Stimulated activated memory B cell treated with anti-CD40 and anti-IgM and Interleukin-4, amounts not matched to agents 10 μg/mL and 1 μg/mL and 100 μg/mL, for 72 hours (primary cell): ENCODE data around the gene CACNA1D.
A peak's percentile ranks its signal among the peaks of the same experiment; 100 is the strongest.

Experiments used
- ATAC-seq: fragments of 150-1000 bp; cut with Tn5 transposase; 2 replicates; pipeline ENCODE4 v1.10.0; 2021
- H3K27ac Mint-ChIP-seq: one replicate; pipeline ENCODE4 v1.8.0; 2022; ENCODE audit warnings: mild to moderate bottlenecking, mixed read lengths
- H3K27me3 Mint-ChIP-seq: one replicate; pipeline ENCODE4 v1.8.0; 2022; ENCODE audit warnings: mixed read lengths
- H3K36me3 Mint-ChIP-seq: one replicate; pipeline ENCODE4 v1.8.0; 2022; ENCODE audit warnings: mixed read lengths
- H3K4me1 Mint-ChIP-seq: one replicate; pipeline ENCODE4 v1.8.0; 2022; ENCODE audit warnings: mixed read lengths
- H3K4me3 Mint-ChIP-seq: one replicate; pipeline ENCODE4 v1.8.0; 2022; ENCODE audit warnings: mild to moderate bottlenecking, moderate library complexity, mixed read lengths
- H3K9me3 Mint-ChIP-seq: one replicate; pipeline ENCODE4 v1.8.0; 2022; ENCODE audit warnings: mixed read lengths

The CACNA1D gene

DNA sequence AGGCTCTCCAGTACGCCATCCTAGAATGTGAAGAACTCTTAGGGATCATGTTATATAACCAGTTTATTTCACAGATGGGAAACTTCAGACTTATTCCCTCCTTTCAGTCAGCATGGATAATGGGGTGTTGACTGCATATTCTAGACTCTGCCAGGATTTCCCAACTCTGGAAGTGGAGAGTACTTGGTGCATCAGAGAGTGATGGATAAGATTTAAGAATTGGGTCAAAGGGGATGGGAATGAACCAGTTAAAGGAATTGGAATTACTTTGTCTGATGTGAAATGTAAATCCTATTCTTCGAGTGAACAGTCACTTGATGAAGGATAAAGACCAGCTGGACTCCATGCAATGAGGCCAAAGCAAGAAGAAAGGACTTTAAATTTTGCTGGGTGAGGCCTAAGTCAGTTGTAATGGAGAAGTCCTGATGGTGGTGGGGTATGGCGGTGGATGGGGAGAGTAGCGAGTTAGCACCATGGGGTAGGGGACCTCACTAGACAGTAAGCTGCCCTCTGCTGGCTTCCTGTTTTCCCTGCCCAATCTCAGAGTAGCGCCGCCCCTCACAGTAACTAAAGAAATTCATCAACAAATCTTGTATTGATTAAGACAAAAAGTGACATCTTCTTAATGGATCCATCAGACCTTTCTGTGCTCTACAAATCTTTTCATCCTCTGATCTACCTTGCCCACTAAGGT lies 7.3 kb upstream of the CACNA1D start:
- Mint-ChIP-seq H3K36me3 (no peaks in the 10 kb centered on the region), H3K27me3 (peaks cover 23% of the 10 kb centered on the region), H3K4me3 (no peak overlapping the region), H3K4me1 (no peaks in the 10 kb centered on the region), H3K27ac (no peak overlapping the region), H3K9me3 (no peaks in the 10 kb centered on the region)
- ATAC-seq: no peak

GRCh38 chr3:53489386-53489785 lies 5.0 kb upstream of the CACNA1D start:
- no peaks in the 10 kb centered on the region for H3K4me1 Mint-ChIP-seq
- no peaks in the 10 kb centered on the region for H3K36me3 Mint-ChIP-seq
- no peak for ATAC-seq
- H3K27ac Mint-ChIP-seq: no peak overlapping the region
- no peak overlapping the region for H3K4me3 Mint-ChIP-seq
- peaks cover 32% of the 10 kb centered on the region for H3K27me3 Mint-ChIP-seq
- H3K9me3 Mint-ChIP-seq: no peaks in the 10 kb centered on the region

DNA sequence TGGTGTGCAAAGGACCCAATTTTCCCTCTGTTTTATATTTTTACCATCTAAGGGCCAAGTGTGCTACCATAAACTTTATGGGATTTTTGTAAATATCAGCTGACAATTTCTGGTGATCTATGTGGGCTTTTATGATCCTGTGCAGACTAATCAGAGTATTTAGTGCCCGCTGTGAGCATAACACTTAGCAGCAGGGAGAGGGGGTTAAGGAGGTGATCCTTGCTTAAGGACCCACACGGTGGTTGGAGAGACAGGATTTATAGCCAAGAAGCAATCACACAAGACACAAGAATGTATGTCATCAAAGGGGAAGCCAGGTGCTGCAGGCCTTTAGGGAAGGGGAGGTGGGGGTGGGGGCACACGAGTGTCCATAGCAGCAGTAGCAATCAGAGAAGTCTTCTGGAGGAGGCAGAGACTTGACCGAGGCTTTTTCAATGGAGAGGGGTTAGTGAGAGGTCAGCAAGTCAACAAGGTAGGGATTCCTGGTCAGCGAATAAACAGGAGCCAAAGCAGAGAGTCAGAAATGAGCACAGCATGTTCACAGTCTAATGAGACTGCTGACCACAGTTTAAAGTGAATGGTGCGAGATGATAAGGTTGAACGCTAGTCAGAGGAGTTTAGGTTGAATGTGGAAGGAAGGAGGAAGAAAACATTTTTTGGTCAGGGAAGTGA lies 4.5 kb upstream of the CACNA1D start:
- H3K27me3 Mint-ChIP-seq: peaks cover 33% of the 10 kb centered on the region
- H3K9me3 Mint-ChIP-seq: no peaks in the 10 kb centered on the region
- H3K36me3 Mint-ChIP-seq: no peaks in the 10 kb centered on the region
- H3K4me1 Mint-ChIP-seq: peaks cover under 1% of the 10 kb centered on the region
- ATAC-seq: no peak
- no peak overlapping the region for H3K27ac Mint-ChIP-seq
- H3K4me3 Mint-ChIP-seq: no peak overlapping the region

- H3K4me1 Mint-ChIP-seq: peaks cover 6% of the 10 kb centered on the region
- H3K27ac Mint-ChIP-seq: no peak overlapping the region
- H3K9me3 Mint-ChIP-seq: no peaks in the 10 kb centered on the region
- no peak for ATAC-seq
- H3K4me3 Mint-ChIP-seq: no peak overlapping the region
- peaks cover 38% of the 10 kb centered on the region for H3K27me3 Mint-ChIP-seq
- H3K36me3 Mint-ChIP-seq: no peaks in the 10 kb centered on the region
Measured at GRCh38 chr3:53490459-53490968, 3.9 kb upstream of the CACNA1D start.

- H3K9me3 Mint-ChIP-seq: no peaks in the 10 kb centered on the region
- H3K27ac Mint-ChIP-seq: no peak overlapping the region
- peaks cover 14% of the 10 kb centered on the region for H3K4me1 Mint-ChIP-seq
- H3K4me3 Mint-ChIP-seq: no peak overlapping the region
- no peaks in the 10 kb centered on the region for H3K36me3 Mint-ChIP-seq
- no peak for ATAC-seq
- H3K27me3 Mint-ChIP-seq: peaks cover 46% of the 10 kb centered on the region
Measured at GRCh38 chr3:53491276-53491675, 3.1 kb upstream of the CACNA1D start.

- Mint-ChIP-seq H3K27ac (no peak overlapping the region), H3K4me3 (peak overlapping the region; percentile 27), H3K27me3 (peaks cover 65% of the 10 kb centered on the region), H3K36me3 (no peaks in the 10 kb centered on the region), H3K4me1 (peaks cover 25% of the 10 kb centered on the region), H3K9me3 (no peaks in the 10 kb centered on the region)
- ATAC-seq: no peak
Measured at GRCh38 chr3:53493595-53493962, 832 bp upstream of the CACNA1D start.

DNA sequence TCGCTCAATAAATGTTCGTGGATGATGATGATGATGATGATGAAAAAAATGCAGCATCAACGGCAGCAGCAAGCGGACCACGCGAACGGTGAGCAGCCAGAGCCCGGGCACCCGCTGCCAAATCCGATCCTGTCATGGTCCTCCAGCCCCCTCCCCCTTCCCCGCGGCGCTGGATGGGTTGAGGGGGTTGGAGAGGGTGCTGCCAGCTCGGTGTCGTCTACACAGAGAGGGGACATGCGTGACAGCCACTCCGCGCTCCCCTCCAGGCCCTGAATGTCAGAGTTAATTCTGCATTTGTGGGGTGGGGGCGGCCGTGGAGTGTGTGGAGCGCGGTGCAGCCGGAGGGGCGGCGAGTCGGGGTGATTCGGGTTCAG lies 722 bp downstream of the CACNA1D start:
- H3K4me3 Mint-ChIP-seq: peak overlapping the region; percentile 74
- H3K27ac Mint-ChIP-seq: no peak overlapping the region

DNA sequence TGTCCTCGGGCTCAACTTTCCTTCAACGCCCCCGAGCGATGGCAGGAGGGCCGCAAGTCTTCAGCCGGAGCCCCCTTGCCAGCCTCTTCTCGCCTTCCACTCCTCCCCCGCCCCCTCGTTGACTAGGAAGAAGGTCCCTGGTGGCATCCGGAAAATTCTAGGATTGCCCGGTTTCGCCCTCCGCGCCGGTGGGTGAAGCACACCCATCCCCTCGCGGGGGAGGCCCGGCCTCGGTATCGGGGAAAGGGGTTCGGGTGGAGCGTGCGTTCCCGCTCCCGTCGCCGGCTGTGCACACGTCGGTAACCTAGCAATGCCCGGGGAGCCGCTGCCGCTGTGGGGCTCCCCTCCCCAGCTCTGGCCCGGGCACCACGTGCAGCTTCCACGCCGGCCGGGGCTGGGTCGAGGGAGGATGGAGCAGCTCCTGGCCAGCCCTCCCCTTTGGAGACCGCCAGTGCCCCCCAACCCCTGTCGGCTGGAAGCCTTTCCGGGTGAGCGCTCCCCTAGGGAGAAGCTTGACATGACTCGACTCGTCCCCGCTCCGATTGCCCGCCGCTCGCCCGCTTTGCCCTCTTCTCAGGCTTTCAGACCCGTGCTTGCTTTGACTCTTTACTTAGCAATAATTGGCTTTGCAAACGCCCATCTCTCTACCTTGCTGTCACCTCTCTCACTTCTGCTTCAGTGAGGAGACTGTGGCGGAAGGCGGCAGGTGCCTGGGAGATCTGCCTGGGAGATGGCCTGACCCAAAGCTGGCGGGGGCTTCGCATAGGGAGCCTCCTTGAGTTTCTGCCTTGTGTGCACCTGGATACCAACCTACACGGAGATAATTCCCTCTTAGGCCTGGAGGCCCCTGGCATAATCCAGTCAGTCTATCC lies 1.3 kb downstream of the CACNA1D start:
- peak overlapping the region; percentile 74 for H3K4me3 Mint-ChIP-seq
- peak; percentile 53 for ATAC-seq
- H3K4me1 Mint-ChIP-seq: peaks cover 25% of the 10 kb centered on the region
- no peak overlapping the region for H3K27ac Mint-ChIP-seq
- no peaks in the 10 kb centered on the region for H3K36me3 Mint-ChIP-seq
- H3K9me3 Mint-ChIP-seq: no peaks in the 10 kb centered on the region
- peaks cover 66% of the 10 kb centered on the region for H3K27me3 Mint-ChIP-seq

More for the DNA sequence above, 722 bp downstream of the CACNA1D start:
- no peak for ATAC-seq
- H3K36me3 Mint-ChIP-seq: no peaks in the 10 kb centered on the region
- H3K9me3 Mint-ChIP-seq: no peaks in the 10 kb centered on the region
- H3K4me1 Mint-ChIP-seq: peaks cover 25% of the 10 kb centered on the region
- peaks cover 72% of the 10 kb centered on the region for H3K27me3 Mint-ChIP-seq

GRCh38 chr3:53496392-53496670 lies 1.9 kb downstream of the CACNA1D start:
- no peaks in the 10 kb centered on the region for H3K9me3 Mint-ChIP-seq
- no peak overlapping the region for H3K27ac Mint-ChIP-seq
- H3K27me3 Mint-ChIP-seq: peaks cover 64% of the 10 kb centered on the region
- H3K4me1 Mint-ChIP-seq: peaks cover 25% of the 10 kb centered on the region
- ATAC-seq: no peak
- no peak overlapping the region for H3K4me3 Mint-ChIP-seq
- H3K36me3 Mint-ChIP-seq: no peaks in the 10 kb centered on the region

GRCh38 chr3:53496984-53497383 lies 2.6 kb downstream of the CACNA1D start:
- Mint-ChIP-seq H3K9me3 (no peaks in the 10 kb centered on the region), H3K4me1 (peaks cover 25% of the 10 kb centered on the region), H3K4me3 (no peak overlapping the region), H3K27me3 (peaks cover 58% of the 10 kb centered on the region), H3K27ac (no peak overlapping the region), H3K36me3 (no peaks in the 10 kb centered on the region)
- ATAC-seq: no peak

DNA sequence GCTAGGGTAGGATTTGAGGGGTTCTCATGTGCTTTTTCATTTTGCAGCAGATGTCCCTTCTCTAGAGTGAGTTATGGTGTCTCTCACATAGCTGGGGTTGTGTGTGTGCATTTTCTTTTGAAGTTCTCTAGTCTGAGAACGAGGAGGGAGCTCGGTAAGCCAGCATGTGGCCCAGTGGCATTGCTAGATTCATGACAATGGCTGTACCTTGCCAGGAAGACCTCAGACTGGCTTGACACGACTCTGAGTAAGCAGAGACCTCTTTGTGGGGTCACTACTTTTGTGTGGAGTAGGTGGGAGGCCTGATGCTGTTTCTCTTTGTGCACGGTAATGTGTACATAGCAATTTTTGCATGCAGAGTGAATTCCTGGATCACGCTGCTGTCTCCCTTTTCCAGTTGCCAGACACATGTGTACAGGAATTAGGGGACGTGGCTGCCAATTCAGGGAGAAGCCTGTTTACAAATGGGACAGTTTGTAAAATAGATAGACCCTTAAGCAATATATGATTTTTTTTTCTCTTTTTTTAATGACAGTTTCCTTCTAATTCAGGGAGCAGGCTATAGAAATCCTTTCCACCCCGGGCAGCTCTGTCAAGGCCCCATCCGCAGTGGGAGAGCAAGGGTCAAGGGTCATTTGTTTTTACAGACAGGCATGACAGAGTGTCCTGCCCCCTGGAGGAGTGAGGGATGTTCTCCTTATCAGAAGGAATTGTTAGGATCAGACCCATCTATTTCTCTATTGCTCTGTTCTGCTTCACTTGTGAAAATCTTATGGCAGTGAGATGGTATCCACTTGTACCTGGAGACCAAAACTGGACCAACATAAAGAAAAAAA lies 4.6 kb downstream of the CACNA1D start:
- H3K36me3 Mint-ChIP-seq: no peaks in the 10 kb centered on the region
- ATAC-seq: no peak
- H3K27ac Mint-ChIP-seq: no peak overlapping the region
- peaks cover 25% of the 10 kb centered on the region for H3K4me1 Mint-ChIP-seq
- H3K4me3 Mint-ChIP-seq: no peak overlapping the region
- H3K9me3 Mint-ChIP-seq: no peaks in the 10 kb centered on the region
- peaks cover 56% of the 10 kb centered on the region for H3K27me3 Mint-ChIP-seq

DNA sequence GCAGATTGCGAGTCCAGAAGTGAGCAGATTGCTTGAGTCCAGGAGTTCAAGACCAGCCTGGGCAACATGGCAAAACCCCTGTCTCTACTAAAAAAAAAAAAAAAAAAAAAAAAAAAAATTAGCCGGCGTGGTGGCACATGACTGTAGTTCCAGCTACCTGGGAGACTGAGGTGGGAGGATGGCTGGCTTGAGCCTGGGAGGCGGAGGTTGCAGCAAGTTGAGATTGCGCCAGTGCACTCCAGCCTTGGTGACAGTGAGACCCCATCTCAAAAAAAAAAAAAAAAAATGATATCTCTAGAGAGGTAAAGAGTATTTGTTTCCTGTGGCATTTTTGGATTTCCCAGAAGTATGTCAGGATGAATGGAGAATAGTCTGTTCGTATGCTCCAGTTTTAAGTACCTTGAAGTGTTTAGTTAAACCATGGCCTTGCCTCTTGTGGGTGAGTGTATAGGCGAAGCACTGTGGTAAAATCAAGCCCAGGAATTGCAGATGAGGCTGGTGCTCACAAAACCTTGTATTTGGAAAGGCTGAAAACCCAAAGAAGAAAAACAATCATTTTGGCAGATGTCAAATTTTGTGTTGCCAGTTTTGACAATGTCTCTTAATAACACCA lies 5.9 kb downstream of the CACNA1D start:
- Mint-ChIP-seq H3K4me1 (peaks cover 21% of the 10 kb centered on the region), H3K27me3 (peaks cover 52% of the 10 kb centered on the region), H3K27ac (no peak overlapping the region), H3K4me3 (no peak overlapping the region), H3K9me3 (no peaks in the 10 kb centered on the region), H3K36me3 (no peaks in the 10 kb centered on the region)
- ATAC-seq: no peak

GRCh38 chr3:53501178-53501577 lies 6.8 kb downstream of the CACNA1D start:
- Mint-ChIP-seq H3K27ac (no peak overlapping the region), H3K4me1 (peaks cover 12% of the 10 kb centered on the region), H3K4me3 (no peak overlapping the region), H3K36me3 (no peaks in the 10 kb centered on the region), H3K27me3 (peaks cover 49% of the 10 kb centered on the region), H3K9me3 (no peaks in the 10 kb centered on the region)
- no peak for ATAC-seq

DNA sequence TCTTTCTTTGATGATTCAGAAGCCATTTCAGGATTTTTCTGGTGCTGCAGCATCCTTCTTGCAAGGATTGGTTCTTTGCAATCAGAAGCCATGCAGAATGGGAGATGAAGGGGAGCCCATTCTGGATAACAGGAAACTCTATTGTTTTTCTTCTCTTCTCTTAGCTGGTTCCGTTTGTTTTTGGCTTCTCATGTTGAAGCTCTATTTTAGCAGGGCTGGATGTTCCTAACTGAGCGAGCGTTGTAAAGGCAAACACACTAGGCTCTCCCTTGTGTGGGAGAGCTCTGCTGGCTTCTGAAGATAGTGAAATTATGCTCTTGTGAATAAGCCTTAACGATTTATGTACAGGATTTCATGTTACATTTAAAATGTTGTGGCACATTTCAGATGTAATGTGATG lies 8.3 kb downstream of the CACNA1D start:
- Mint-ChIP-seq H3K4me3 (no peak overlapping the region), H3K27ac (no peak overlapping the region), H3K36me3 (no peaks in the 10 kb centered on the region), H3K4me1 (no peaks in the 10 kb centered on the region), H3K27me3 (peaks cover 47% of the 10 kb centered on the region), H3K9me3 (no peaks in the 10 kb centered on the region)
- ATAC-seq: no peak
